Neural progenitor cell (in vitro differentiated cells): ENCODE data around the gene LSM14A. TPM values are rescaled to one million over a fixed set of nuclear protein-coding genes. Genes with fewer than 3 reads are reported as not detected.

Experiments
- DNase-seq: peaks from one replicate; pipeline ENCODE4 v3.0.0-alpha.2; 2016; ENCODE audit warnings: low spot score
- H2AFZ ChIP-seq: fragments of 200-600 bp; sonication (generic); replicated peaks from 2 replicates; pipeline ENCODE4 v1.6.1; 2016; ENCODE audit warnings: antibody characterized with exemption
- H3F3A ChIP-seq: fragments of 200-600 bp; sonication (generic); 2 replicates; pipeline ENCODE4 v1.6.1; 2016; ENCODE audit warnings: antibody characterized with exemption, low read depth
- H3K27ac ChIP-seq: fragments of 200-600 bp; sonication (generic); 2 replicates; pipeline ENCODE4 v1.5.1; 2016; ENCODE audit warnings: mild to moderate bottlenecking
- H3K27me3 ChIP-seq: fragments of 200-600 bp; sonication (generic); 2 replicates; pipeline ENCODE4 v1.6.1; 2016; ENCODE audit warnings: mild to moderate bottlenecking, moderate library complexity
- H3K36me3 ChIP-seq: fragments of 200-600 bp; sonication (generic); 2 replicates; pipeline ENCODE4 v1.5.1; 2016
- H3K4me1 ChIP-seq: fragments of 200-600 bp; sonication (generic); 2 replicates; pipeline ENCODE4 v1.6.1; 2016; ENCODE audit warnings: mixed run types
- H3K4me2 ChIP-seq: fragments of 200-600 bp; sonication (generic); 2 replicates; pipeline ENCODE4 v1.6.1; 2016
- H3K4me3 ChIP-seq: fragments of 200-600 bp; sonication (generic); 2 replicates; pipeline ENCODE4 v1.5.1; 2016
- H3K79me2 ChIP-seq: fragments of 200-600 bp; sonication (generic); 2 replicates; pipeline ENCODE4 v1.6.1; 2016; ENCODE audit warnings: low read depth
- H3K9ac ChIP-seq: fragments of 200-600 bp; sonication (generic); 2 replicates; pipeline ENCODE4 v1.6.1; 2016
- H3K9me3 ChIP-seq: fragments of 200-600 bp; sonication (generic); 2 replicates; pipeline ENCODE4 v1.5.1; 2016; ENCODE audit warnings: low read depth
- H4K20me1 ChIP-seq: fragments of 200-600 bp; sonication (generic); 2 replicates; pipeline ENCODE4 v1.6.1; 2016; ENCODE audit warnings: low read depth
- H3K27ac Mint-ChIP-seq: 3 replicates; pipeline ENCODE4 v1.8.0; 2021; ENCODE audit warnings: mixed read lengths
- H3K27me3 Mint-ChIP-seq: 2 replicates; pipeline ENCODE4 v1.8.0; 2022; ENCODE audit warnings: low read depth, mild to moderate bottlenecking, inconsistent platforms, moderate library complexity, mixed read lengths; ENCODE audit not compliant: insufficient read depth
- H3K36me3 Mint-ChIP-seq: 3 replicates; pipeline ENCODE4 v1.8.0; 2021; ENCODE audit warnings: mixed read lengths
- H3K4me1 Mint-ChIP-seq: 3 replicates; pipeline ENCODE4 v1.8.0; 2021; ENCODE audit warnings: mixed read lengths
- H3K4me3 Mint-ChIP-seq: 3 replicates; pipeline ENCODE4 v1.8.0; 2021; ENCODE audit warnings: mild to moderate bottlenecking, moderate library complexity, mixed read lengths
- H3K9me3 Mint-ChIP-seq: 3 replicates; pipeline ENCODE4 v1.8.0; 2020; ENCODE audit warnings: mixed read lengths
- EZH2 ChIP-seq: fragments of 200-600 bp; sonication (generic); IDR thresholded peaks from 2 replicates; pipeline ENCODE4 v1.6.1; 2017; ENCODE audit warnings: antibody characterized with exemption, mild to moderate bottlenecking, moderate library complexity
- EZH2phosphoT487 ChIP-seq: fragments of 200-600 bp; sonication (generic); IDR thresholded peaks from 2 replicates; pipeline ENCODE4 v1.6.1; 2017; ENCODE audit warnings: antibody characterized with exemption
- total RNA-seq: library from RNA; depleted of rRNA; stranded (reverse); fragments of >200 nt; gene quantifications from 2 replicates; pipeline ENCODE4 v1.2.3, GENCODE V29; 2015; ENCODE audit warnings: low replicate concordance
- TF ChIP-seq, protein P1 (sequence below): fragments of 200-600 bp; sonication (generic); IDR thresholded peaks from 2 replicates; pipeline ENCODE4 v1.5.1; 2017; ENCODE audit warnings: antibody characterized with exemption, mild to moderate bottlenecking

Gene LSM14A
- total RNA-seq, 1 donor from 2014 or later: 152 TPM

DNA sequence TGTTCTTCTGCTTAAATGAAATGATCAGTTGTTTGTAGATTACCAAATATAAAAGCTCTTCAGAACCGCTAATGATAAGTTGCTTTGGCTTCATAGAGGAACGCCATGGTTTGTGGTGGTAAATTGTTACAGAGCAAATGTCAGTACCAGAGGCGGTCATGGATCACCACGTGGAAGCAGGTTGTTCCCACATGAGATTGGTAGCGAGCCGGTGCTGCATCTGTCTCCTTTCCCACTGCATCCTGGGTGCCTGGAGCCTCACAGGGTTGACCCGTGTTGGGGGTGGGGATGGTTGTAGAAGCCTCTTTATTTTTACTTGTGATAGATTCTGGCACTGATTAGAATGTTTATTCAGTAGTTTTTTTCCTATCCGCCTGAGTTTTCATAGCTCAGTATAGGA lies 96.8 kb downstream of the LSM14A start:
- no peak overlapping the region for H3K4me3 Mint-ChIP-seq
- no peak overlapping the region for H3K4me2 ChIP-seq
- no peak for DNase-seq
- peaks cover 9% of the 10 kb centered on the region for H3F3A ChIP-seq
- H3K9me3 Mint-ChIP-seq: no peaks in the 10 kb centered on the region
- peaks cover 5% of the 10 kb centered on the region for H3K27me3 Mint-ChIP-seq
- H3K9me3 ChIP-seq: no peaks in the 10 kb centered on the region
- H3K4me1 ChIP-seq: peaks cover 10% of the 10 kb centered on the region
- H3K36me3 Mint-ChIP-seq: peaks cover 6% of the 10 kb centered on the region
- H3K27me3 ChIP-seq: no peaks in the 10 kb centered on the region
- no peak overlapping the region for H3K27ac ChIP-seq
- peaks cover 20% of the 10 kb centered on the region for H3K4me1 Mint-ChIP-seq
- H3K9ac ChIP-seq: no peak overlapping the region
- peaks cover 54% of the 10 kb centered on the region for H4K20me1 ChIP-seq
- H3K79me2 ChIP-seq: peaks cover 78% of the 10 kb centered on the region
- no peaks in the 10 kb centered on the region for H3K36me3 ChIP-seq
- no peak overlapping the region for H3K27ac Mint-ChIP-seq
- H3K4me3 ChIP-seq: no peak overlapping the region
- TF ChIP-seq EZH2: no peak
- no peak for TF ChIP-seq EZH2phosphoT487
- TF ChIP-seq, protein P1, sequence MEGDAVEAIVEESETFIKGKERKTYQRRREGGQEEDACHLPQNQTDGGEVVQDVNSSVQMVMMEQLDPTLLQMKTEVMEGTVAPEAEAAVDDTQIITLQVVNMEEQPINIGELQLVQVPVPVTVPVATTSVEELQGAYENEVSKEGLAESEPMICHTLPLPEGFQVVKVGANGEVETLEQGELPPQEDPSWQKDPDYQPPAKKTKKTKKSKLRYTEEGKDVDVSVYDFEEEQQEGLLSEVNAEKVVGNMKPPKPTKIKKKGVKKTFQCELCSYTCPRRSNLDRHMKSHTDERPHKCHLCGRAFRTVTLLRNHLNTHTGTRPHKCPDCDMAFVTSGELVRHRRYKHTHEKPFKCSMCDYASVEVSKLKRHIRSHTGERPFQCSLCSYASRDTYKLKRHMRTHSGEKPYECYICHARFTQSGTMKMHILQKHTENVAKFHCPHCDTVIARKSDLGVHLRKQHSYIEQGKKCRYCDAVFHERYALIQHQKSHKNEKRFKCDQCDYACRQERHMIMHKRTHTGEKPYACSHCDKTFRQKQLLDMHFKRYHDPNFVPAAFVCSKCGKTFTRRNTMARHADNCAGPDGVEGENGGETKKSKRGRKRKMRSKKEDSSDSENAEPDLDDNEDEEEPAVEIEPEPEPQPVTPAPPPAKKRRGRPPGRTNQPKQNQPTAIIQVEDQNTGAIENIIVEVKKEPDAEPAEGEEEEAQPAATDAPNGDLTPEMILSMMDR: no peak
- H2AFZ ChIP-seq: no peak overlapping the region

DNA sequence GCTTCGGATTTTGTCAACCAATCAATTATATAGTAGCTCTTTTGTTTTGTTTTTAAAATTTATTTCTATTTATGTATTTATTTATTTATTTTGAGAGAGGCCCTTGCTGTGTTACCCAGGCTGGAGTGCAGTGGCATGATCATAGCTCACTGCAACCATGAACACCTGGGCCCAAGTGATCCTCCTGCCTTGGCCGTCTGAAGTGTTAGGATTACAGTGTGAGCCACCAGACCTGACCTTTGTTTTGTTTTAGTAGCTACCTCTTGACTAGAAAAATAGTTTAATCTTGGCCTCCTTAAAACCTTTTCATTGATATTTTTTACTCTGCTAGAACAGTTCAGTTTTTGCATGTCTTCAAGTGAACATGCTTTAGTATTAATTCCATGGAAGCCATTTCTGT lies 97.2 kb downstream of the LSM14A start:
- no peaks in the 10 kb centered on the region for H3K36me3 ChIP-seq
- peaks cover 56% of the 10 kb centered on the region for H4K20me1 ChIP-seq
- H3K27ac ChIP-seq: no peak overlapping the region
- H2AFZ ChIP-seq: no peak overlapping the region
- no peak for TF ChIP-seq EZH2phosphoT487
- peaks cover 11% of the 10 kb centered on the region for H3F3A ChIP-seq
- Mint-ChIP-seq H3K27ac (no peak overlapping the region), H3K27me3 (peaks cover 5% of the 10 kb centered on the region), H3K9me3 (no peaks in the 10 kb centered on the region), H3K4me1 (peaks cover 21% of the 10 kb centered on the region), H3K36me3 (peaks cover 6% of the 10 kb centered on the region), H3K4me3 (no peak overlapping the region)
- no peaks in the 10 kb centered on the region for H3K27me3 ChIP-seq
- peaks cover 10% of the 10 kb centered on the region for H3K4me1 ChIP-seq
- H3K4me2 ChIP-seq: no peak overlapping the region
- peaks cover 80% of the 10 kb centered on the region for H3K79me2 ChIP-seq
- DNase-seq: no peak
- no peak overlapping the region for H3K9ac ChIP-seq
- H3K9me3 ChIP-seq: no peaks in the 10 kb centered on the region
- no peak overlapping the region for H3K4me3 ChIP-seq

DNA sequence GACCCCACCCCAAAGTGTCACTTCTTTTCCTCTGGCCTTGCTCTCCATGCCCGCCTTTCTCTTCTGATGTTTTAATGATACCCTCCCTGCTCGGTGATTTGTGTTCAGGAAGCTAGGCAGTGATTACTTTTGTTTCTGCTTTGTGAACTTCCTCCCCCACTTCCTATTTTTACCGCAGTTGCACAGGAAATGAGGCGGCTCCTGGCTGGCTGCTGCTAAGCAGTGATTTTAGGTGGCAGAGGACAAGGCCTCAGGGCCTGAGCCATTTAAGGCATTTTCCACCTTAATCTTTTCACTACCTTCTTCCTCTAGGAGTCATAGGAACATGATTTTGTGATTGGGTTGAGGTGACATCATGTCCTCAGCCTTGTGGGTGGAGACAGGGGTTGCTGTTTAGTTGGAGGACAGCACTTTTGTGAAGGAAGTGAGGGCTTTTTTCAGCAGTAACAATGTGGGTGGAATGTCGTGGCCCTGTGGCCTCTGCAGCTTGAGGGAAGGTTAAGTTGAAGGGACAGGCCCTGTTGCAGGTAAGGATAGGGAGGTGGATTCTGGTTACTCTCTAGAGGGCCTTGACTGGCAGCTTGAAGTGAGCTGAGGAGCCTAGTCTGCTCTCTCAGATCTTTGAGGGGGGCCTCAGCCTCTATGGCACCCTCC lies 97.8 kb downstream of the LSM14A start:
- Mint-ChIP-seq H3K27me3 (peaks cover 5% of the 10 kb centered on the region), H3K36me3 (peaks cover 6% of the 10 kb centered on the region), H3K27ac (peak overlapping the region; percentile 19), H3K4me1 (peaks cover 20% of the 10 kb centered on the region), H3K9me3 (no peaks in the 10 kb centered on the region), H3K4me3 (no peak overlapping the region)
- H3F3A ChIP-seq: peaks cover 14% of the 10 kb centered on the region
- H3K9ac ChIP-seq: no peak overlapping the region
- no peak overlapping the region for H2AFZ ChIP-seq
- no peaks in the 10 kb centered on the region for H3K9me3 ChIP-seq
- H3K4me2 ChIP-seq: no peak overlapping the region
- no peak for DNase-seq
- no peak overlapping the region for H3K27ac ChIP-seq
- no peaks in the 10 kb centered on the region for H3K36me3 ChIP-seq
- TF ChIP-seq, protein P1: no peak
- TF ChIP-seq EZH2 (no peak), EZH2phosphoT487 (no peak)
- H3K27me3 ChIP-seq: no peaks in the 10 kb centered on the region
- H3K4me3 ChIP-seq: no peak overlapping the region
- H3K4me1 ChIP-seq: peaks cover 10% of the 10 kb centered on the region
- H3K79me2 ChIP-seq: peaks cover 80% of the 10 kb centered on the region
- H4K20me1 ChIP-seq: peaks cover 55% of the 10 kb centered on the region

DNA sequence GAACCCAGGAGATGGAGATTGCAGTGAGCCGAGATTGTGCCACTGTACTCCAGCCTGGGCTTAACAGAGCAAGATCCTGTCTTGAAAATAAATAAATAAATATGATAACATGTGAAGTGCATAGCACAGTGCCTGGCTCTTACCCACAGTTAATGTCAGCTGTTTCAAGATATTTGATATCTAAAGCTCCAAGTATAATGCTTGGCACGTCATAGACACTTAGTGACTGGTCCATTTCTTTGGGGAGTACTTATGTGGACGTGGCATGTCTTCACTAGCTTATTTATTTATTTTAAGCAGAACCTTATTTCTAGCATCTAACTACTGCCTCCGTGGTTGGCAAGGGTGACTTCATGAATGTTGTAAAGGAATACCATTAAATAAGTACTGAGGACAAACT lies 100.8 kb downstream of the LSM14A start:
- TF ChIP-seq EZH2 (no peak), EZH2phosphoT487 (no peak)
- TF ChIP-seq, protein P1: no peak
- peaks cover 74% of the 10 kb centered on the region for H3K79me2 ChIP-seq
- H2AFZ ChIP-seq: no peak overlapping the region
- H3F3A ChIP-seq: peaks cover 9% of the 10 kb centered on the region
- H3K27me3 ChIP-seq: no peaks in the 10 kb centered on the region
- no peak overlapping the region for H3K4me2 ChIP-seq
- no peak overlapping the region for H3K4me3 ChIP-seq
- Mint-ChIP-seq H3K36me3 (peaks cover 6% of the 10 kb centered on the region), H3K27me3 (peaks cover 5% of the 10 kb centered on the region), H3K4me3 (no peak overlapping the region), H3K9me3 (no peaks in the 10 kb centered on the region), H3K4me1 (peaks cover 24% of the 10 kb centered on the region), H3K27ac (no peak overlapping the region)
- DNase-seq: no peak
- no peaks in the 10 kb centered on the region for H3K36me3 ChIP-seq
- H3K9ac ChIP-seq: no peak overlapping the region
- H3K4me1 ChIP-seq: peaks cover 2% of the 10 kb centered on the region
- H3K27ac ChIP-seq: no peak overlapping the region
- H4K20me1 ChIP-seq: peaks cover 58% of the 10 kb centered on the region
- no peaks in the 10 kb centered on the region for H3K9me3 ChIP-seq
